GM12878 (cell line): ENCODE measurements around the gene BTNL8. TPM values are rescaled to one million over a fixed set of nuclear protein-coding genes. Genes with fewer than 3 reads are reported as not detected.

Experiments
- ATAC-seq: fragments of 200-7000 bp; cut with Tn5 transposase; 3 replicates; pipeline ENCODE4 v1.9.1; 2020; ENCODE audit warnings: mild to moderate bottlenecking, moderate library complexity
- BruUV-seq: library from RNA; stranded (reverse); fragments of 400-500 nt; replicated peaks from 2 replicates; lab custom pipeline; 2021; lab: Mats Ljungman, UMichigan
- CTCF ChIA-PET: fragments of 300-600 bp; sonication (Branson Sonifier 250); formaldehyde crosslinking; extraction: SDS; loops from one replicate; lab custom pipeline; 2021; ENCODE audit warnings: inconsistent platforms; lab: Yijun Ruan, JAX
- POLR2A ChIA-PET: fragments of 350-600 bp; formaldehyde crosslinking; extraction: SDS; loops from one replicate; lab custom pipeline; 2021; ENCODE audit warnings: inconsistent platforms; lab: Charles Lee
- RAD21 ChIA-PET: fragments of 300-600 bp; sonication (Branson Sonifier 250); formaldehyde crosslinking; loops from one replicate; lab custom pipeline; 2023; ENCODE audit warnings: antibody characterized with exemption; ENCODE audit not compliant: unreplicated experiment; lab: Charles Lee
- SMC1A ChIA-PET: fragments of 300-600 bp; sonication (Branson Sonifier 250); formaldehyde crosslinking; loops from one replicate; lab custom pipeline; 2023; ENCODE audit not compliant: unreplicated experiment, uncharacterized antibody; lab: Charles Lee
- DNase-seq: peaks from one replicate; pipeline ENCODE4 v3.0.0-alpha.2; 2011; ENCODE audit warnings: low read depth, low spot score
- FAIRE-seq: peaks from 3 replicates; lab custom pipeline; 2011; peaks lifted over from hg19 to GRCh38; lab: Jason Lieb, UNC
- H2AFZ ChIP-seq: 2 replicates; pipeline ENCODE4 v1.6.0; 2011; ENCODE audit warnings: low read depth, low read length, control low read depth; ENCODE audit not compliant: control insufficient read depth
- H3K27ac ChIP-seq: 2 replicates; pipeline ENCODE4 v1.5.1; 2011; ENCODE audit warnings: control low read depth; ENCODE audit not compliant: control insufficient read depth, insufficient read depth
- H3K27me3 ChIP-seq, 2 experiments: replicated peaks in 1 of 2; 2 replicates each; pipeline versions ENCODE4 v1.6.0 to v1.6.1; 2011; ENCODE audit warnings: low read length in 1 of 2; ENCODE audit not compliant: control insufficient read depth in 2 of 2, insufficient read depth in 2 of 2
- H3K36me3 ChIP-seq, 2 experiments: 2 replicates each; pipeline ENCODE4 v1.5.1; 2011; ENCODE audit warnings: low read length in 1 of 2; ENCODE audit not compliant: control insufficient read depth in 2 of 2, insufficient read depth in 2 of 2
- H3K4me1 ChIP-seq: 2 replicates; pipeline ENCODE4 v1.6.1; 2011; ENCODE audit warnings: mild to moderate bottlenecking, low read length, moderate library complexity, mixed read lengths; ENCODE audit not compliant: control insufficient read depth, insufficient read depth
- H3K4me2 ChIP-seq: 2 replicates; pipeline ENCODE4 v1.6.0; 2011; ENCODE audit warnings: control low read depth; ENCODE audit not compliant: control insufficient read depth, insufficient read depth
- H3K4me3 ChIP-seq: fragments of 200-600 bp; sonication (generic); 2 replicates; pipeline ENCODE4 v1.5.1; 2016
- H3K79me2 ChIP-seq: 2 replicates; pipeline ENCODE4 v1.6.0; 2011; ENCODE audit warnings: low read length; ENCODE audit not compliant: control insufficient read depth, insufficient read depth
- H3K9ac ChIP-seq: 2 replicates; pipeline ENCODE4 v1.8.0; 2011; ENCODE audit warnings: low read length, control low read depth, mixed read lengths; ENCODE audit not compliant: control insufficient read depth, insufficient read depth
- H3K9me3 ChIP-seq: replicated peaks from 3 replicates; pipeline ENCODE4 v1.5.1; 2011; ENCODE audit warnings: mild to moderate bottlenecking, low read length; ENCODE audit not compliant: control insufficient read depth, insufficient read depth
- H4K20me1 ChIP-seq: 2 replicates; pipeline ENCODE4 v1.6.0; 2011; ENCODE audit not compliant: control insufficient read depth, insufficient read depth
- CHD2 ChIP-seq: IDR thresholded peaks from 2 replicates; pipeline ENCODE4 v1.6.1; 2011; ENCODE audit warnings: low read depth, low read length, improper control_type of control experiment, borderline replicate concordance
- RELA ChIP-seq: fragments of 450-650 bp; IDR thresholded peaks from 2 replicates; pipeline ENCODE4 v1.8.0; 2014; ENCODE audit warnings: borderline replicate concordance; ENCODE audit not compliant: partially characterized antibody
- RELB ChIP-seq: fragments of 450-650 bp; IDR thresholded peaks from 2 replicates; pipeline ENCODE4 v1.6.1; 2017; ENCODE audit warnings: low read depth, mild to moderate bottlenecking, moderate library complexity
- ZBTB40 ChIP-seq: fragments of 450-650 bp; IDR thresholded peaks from 2 replicates; pipeline ENCODE4 v1.6.1; 2016; ENCODE audit warnings: mild to moderate bottlenecking, moderate library complexity, borderline replicate concordance
- WGBS: methylation state at CpG from one replicate; pipeline ENCODE4 v1.1.6; 2016; ENCODE audit warnings: low lambda C conversion rate; ENCODE audit not compliant: insufficient replicate concordance, insufficient coverage; ENCODE audit errors: missing lambda C conversion rate; 5-methylcytosine and 5-hydroxymethylcytosine counted together
- in situ Hi-C: fragments of 300-500 bp; cut with MboI; formaldehyde crosslinking; loops from 9 replicates; pipeline ENCODE4 v1.14.3; 2018; ENCODE audit warnings: mixed read lengths
- intact Hi-C: fragments of 100-400 bp; cut with micrococcal nuclease; formaldehyde crosslinking; loops from one replicate; pipeline ENCODE4 v1.14.2; 2022; ENCODE audit not compliant: unreplicated experiment
- polyA plus RNA-seq, 11 experiments: library from polyadenylated mRNA; depleted of rRNA in 4 of 11; unstranded in 6 of 11; stranded (reverse) in 5 of 11; fragments of >200 nt; fragmentation: Nextera tagmentation in 4 of 11; fragmentation: Illumina TruSeq in 1 of 11; extraction: Ambion mirVana in 4 of 11; extraction: Trizol in 1 of 11; gene quantifications; 1 replicate in 1 of 11; 2 replicates in 10 of 11; pipeline versions ENCODE4 v1.2.1 to v1.2.3, GENCODE V29; 2011 to 2016; ENCODE audit warnings: inconsistent platforms in 2 of 11, missing spikeins in 2 of 11, low read depth in 1 of 11
- total RNA-seq, 4 experiments: library from RNA; depleted of rRNA in 3 of 4; stranded (reverse); fragments of >200 nt in 3 of 4; fragmentation: Illumina TruSeq in 1 of 4; extraction: Trizol in 1 of 4; gene quantifications; 2 replicates each; pipeline versions ENCODE4 v1.2.1 to v1.2.3, GENCODE V29; 2013 to 2021

Gene BTNL8
- total and polyA plus RNA-seq, 10 of the 15 experiments (the other 5 are each of a cell fraction or from before 2014, with no cell fraction given): 0.13 to 3.4 (median 0.26) TPM; not detected in 2

GRCh38 chr5:180982008-180982741 is 83.2 kb downstream of the BTNL8 start (continued):
- TF ChIP-seq ZBTB40 (no peak), RELB (no peak)

- no peaks in the 10 kb centered on the region; the same call in 2 of the 3 replicates for H3K9me3 ChIP-seq
- no peak overlapping the region for H2AFZ ChIP-seq
- no peak overlapping the region for H3K4me2 ChIP-seq
- H3K9ac ChIP-seq: no peak overlapping the region
- no peaks in the 10 kb centered on the region for H3K36me3 ChIP-seq
- no peaks in the 10 kb centered on the region for H3K79me2 ChIP-seq
- H3K27me3 ChIP-seq: no peaks in the 10 kb centered on the region; a peak in 1 of 4 replicates
- H3K27ac ChIP-seq: no peak overlapping the region
- in situ Hi-C loops (no loop called here), intact Hi-C loops (no loop called here)
- no peak overlapping the region for H3K4me3 ChIP-seq
- POLR2A ChIA-PET: no interaction called here
- no peak for DNase-seq
- no peak for TF ChIP-seq RELA
- TF ChIP-seq CHD2: no peak
- CTCF ChIA-PET: no interaction called here
- no peak for FAIRE-seq
- H4K20me1 ChIP-seq: no peaks in the 10 kb centered on the region
- SMC1A ChIA-PET: no interaction called here
- no TSS peak for BruUV-seq
- ATAC-seq: no peak
- 92% methylated on average over 2 of the region's 2 CpGs for WGBS
- RAD21 ChIA-PET: no interaction called here
- H3K4me1 ChIP-seq: no peaks in the 10 kb centered on the region
Measured at GRCh38 chr5:180988016-180988415, 89.1 kb downstream of the BTNL8 start.
